Panc1 (cell line): ENCODE results near the gene FAM193A.

Experiments
- CTCF ChIP-seq: fragments of 450-650 bp; IDR thresholded peaks from 2 replicates; pipeline ENCODE4 v1.5.1; 2017; ENCODE audit warnings: mild to moderate bottlenecking
- POLR2AphosphoS5 ChIP-seq: IDR thresholded peaks from 2 replicates; pipeline ENCODE4 v1.6.1; 2012; ENCODE audit warnings: mild to moderate bottlenecking, low read depth, low read length, moderate library complexity
- SIN3A ChIP-seq: IDR thresholded peaks from 2 replicates; pipeline ENCODE4 v1.6.1; 2012; ENCODE audit warnings: low read depth, mild to moderate bottlenecking, low read length, moderate library complexity, borderline replicate concordance; ENCODE audit not compliant: insufficient read depth

DNA sequence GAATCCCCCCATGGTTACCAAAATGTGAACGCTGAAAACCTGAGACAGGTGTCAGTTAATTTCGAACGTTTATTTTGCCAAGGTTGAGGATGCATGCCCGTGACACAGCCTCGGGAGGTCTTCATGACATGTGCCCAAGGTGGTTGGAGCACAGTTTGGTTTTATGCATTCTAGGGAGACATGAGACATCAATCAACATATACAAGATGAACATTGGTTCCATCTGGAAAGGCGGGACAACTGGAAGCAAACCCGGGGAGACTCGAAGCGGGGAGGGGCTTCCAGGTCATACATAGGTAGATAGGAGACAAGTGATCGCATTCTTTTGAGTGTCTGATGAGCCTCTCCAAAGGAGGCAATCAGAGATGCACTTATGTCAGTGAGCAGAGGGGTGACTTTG lies 245.5 kb downstream of the FAM193A start:
- TF ChIP-seq CTCF: no peak
- TF ChIP-seq POLR2AphosphoS5: no peak
- no peak for TF ChIP-seq SIN3A
